Right cardiac atrium (tissue), 5 donors: ENCODE measurements around the gene EDRF1. TPM values are rescaled to one million over a fixed set of nuclear protein-coding genes. Genes with fewer than 3 reads are reported as not detected.
A peak's percentile ranks its signal among the peaks of the same experiment; 100 is the strongest.
"Not testable (repeated sequence)": the region's sequence is repeated elsewhere in the genome, so short reads cannot be mapped to it uniquely, and the experiment has no call there.

Experiments
- ATAC-seq, 2 donors: fragments of 200-7000 bp; cut with Tn5 transposase; one replicate each; pipeline versions ENCODE4 v1.8.0 to v1.9.1; 2020; ENCODE audit warnings: moderate library complexity in 2 of 2, mild to moderate bottlenecking in 1 of 2
- DNase-seq, 3 donors: peaks; one replicate each; pipeline ENCODE4 v3.0.0-alpha.2; 2020
- H3K27ac ChIP-seq: one replicate; pipeline ENCODE4 v1.5.1; 2013; ENCODE audit warnings: mild to moderate bottlenecking, low read length, control low read depth, moderate library complexity
- H3K27me3 ChIP-seq: one replicate; pipeline ENCODE4 v1.6.1; 2013; ENCODE audit not compliant: control insufficient read depth, insufficient read depth
- H3K4me1 ChIP-seq: one replicate; pipeline ENCODE4 v1.6.1; 2013; ENCODE audit warnings: low read length; ENCODE audit not compliant: control insufficient read depth, insufficient read depth
- H3K4me3 ChIP-seq: one replicate; pipeline ENCODE4 v1.5.1; 2013; ENCODE audit warnings: low read length, control low read depth
- H3K9me3 ChIP-seq: one replicate; pipeline ENCODE4 v1.6.1; 2013; ENCODE audit warnings: low read length; ENCODE audit not compliant: control insufficient read depth
- WGBS: extraction: QIAGEN DNeasy Blood & Tissue Kit; methylation state at CpG from one replicate; pipeline ENCODE4 v1.1.7; 2013; 5-methylcytosine and 5-hydroxymethylcytosine counted together
- intact Hi-C, 4 donors: fragments of 100-400 bp; cut with DNase I; formaldehyde crosslinking; loops; one replicate each; pipeline versions ENCODE4 v1.11.0 to v1.14.0; 2022 to 2023
- polyA plus RNA-seq: library from polyadenylated mRNA; stranded (reverse); fragments of 200-250 nt; gene quantifications from one replicate; pipeline ENCODE4 v1.2.3, GENCODE V29; 2013
- total RNA-seq, 4 donors: library from RNA; stranded (reverse); fragmentation: NEBNext Ultra II Directional; extraction: Animal tissue kit (Norgen Biotek cat#: 25700); gene quantifications; one replicate each; pipeline ENCODE4 v1.2.1, GENCODE V29; 2021
- donor health status: healthy with polysubstance abuse.
- donor health status: DM: no; HTN: yes; CAD: no.
- donor health status: DM: no; HTN: no; CAD: no.
- donor health status: DM: no; HTN: yes; CAD: no; lungs with severe emphysema.
- donor health status: DM: yes; HTN: yes; CAD: no.

Gene EDRF1
- total and polyA plus RNA-seq, 5 donors, result 10.8 to 14.7 (median 13.8) TPM

DNA sequence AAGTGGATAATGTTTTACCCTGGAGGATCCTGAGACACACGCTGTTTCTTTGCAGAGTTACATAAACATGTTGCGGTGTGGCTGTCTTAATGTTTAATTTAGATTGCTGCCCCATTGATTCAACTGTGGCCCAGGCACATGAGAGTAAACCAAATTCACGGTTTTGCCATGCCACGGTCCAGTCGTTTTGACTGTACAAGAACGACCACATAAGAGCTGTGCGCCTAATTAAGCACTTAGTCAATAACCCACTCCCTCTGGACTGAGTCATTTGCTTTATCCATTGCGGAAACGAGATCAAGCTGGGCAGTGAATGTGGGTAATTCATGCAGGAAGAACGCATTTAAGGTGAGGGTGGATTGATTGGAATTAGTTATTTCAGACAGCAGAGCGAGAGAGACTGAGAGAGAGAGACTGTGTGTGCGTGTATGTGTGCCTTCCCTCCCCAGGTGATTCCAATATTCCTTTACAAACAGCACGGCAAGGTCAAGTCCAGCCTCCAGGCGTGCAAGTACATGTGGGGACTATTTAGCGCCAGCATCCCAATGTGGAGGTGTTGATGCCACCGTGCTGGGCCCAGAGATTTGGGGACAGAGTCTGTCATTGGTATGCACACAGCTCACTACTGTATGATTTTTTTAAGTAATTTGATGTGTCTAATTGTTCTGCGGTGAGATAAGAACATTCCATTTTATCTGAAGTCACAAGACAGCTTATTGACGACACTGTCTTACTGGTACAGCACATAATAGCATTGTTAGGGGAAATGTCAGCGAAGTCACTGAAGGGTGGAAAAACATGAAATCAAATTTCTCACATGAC is 28.1 kb upstream of the EDRF1 start:
- ATAC-seq, result no peak
- Histone ChIP-seq H3K27me3 (no peaks in the 10 kb centered on the region), H3K4me3 (no peak overlapping the region), H3K27ac (no peak overlapping the region), H3K4me1 (no peaks in the 10 kb centered on the region), H3K9me3 (no peaks in the 10 kb centered on the region)
- WGBS, result 86% methylated on average over 19 of the region's 19 CpGs
- no peak for DNase-seq
- intact Hi-C loops, result no loop called here

DNA sequence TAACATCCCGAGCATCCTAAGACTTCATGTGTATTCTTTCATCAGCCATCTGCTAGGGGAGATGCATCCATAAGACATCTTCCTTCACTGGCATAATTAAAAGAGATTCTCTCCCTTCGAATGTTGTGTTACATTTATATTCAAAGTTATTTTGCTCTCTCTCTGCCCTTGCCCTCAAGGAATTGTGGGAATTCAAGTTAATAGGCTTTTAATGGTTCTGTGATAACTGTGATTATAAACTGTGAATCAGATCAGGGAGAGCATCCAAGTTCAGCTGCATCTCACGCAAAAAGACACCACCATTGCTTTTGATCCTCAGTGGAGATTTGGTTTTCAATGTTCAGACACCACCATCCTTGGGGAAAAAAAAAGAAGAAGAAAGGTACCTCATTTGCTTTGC is 27.3 kb upstream of the EDRF1 start:
- 52% methylated on average over 3 of the region's 3 CpGs for WGBS
- H3K4me1 ChIP-seq, result no peaks in the 10 kb centered on the region
- no peak overlapping the region for H3K27ac ChIP-seq
- H3K4me3 ChIP-seq, result no peak overlapping the region
- ATAC-seq, result no peak
- H3K27me3 ChIP-seq, result no peaks in the 10 kb centered on the region
- no peak for DNase-seq
- intact Hi-C loops, result no loop called here
- no peaks in the 10 kb centered on the region for H3K9me3 ChIP-seq

DNA sequence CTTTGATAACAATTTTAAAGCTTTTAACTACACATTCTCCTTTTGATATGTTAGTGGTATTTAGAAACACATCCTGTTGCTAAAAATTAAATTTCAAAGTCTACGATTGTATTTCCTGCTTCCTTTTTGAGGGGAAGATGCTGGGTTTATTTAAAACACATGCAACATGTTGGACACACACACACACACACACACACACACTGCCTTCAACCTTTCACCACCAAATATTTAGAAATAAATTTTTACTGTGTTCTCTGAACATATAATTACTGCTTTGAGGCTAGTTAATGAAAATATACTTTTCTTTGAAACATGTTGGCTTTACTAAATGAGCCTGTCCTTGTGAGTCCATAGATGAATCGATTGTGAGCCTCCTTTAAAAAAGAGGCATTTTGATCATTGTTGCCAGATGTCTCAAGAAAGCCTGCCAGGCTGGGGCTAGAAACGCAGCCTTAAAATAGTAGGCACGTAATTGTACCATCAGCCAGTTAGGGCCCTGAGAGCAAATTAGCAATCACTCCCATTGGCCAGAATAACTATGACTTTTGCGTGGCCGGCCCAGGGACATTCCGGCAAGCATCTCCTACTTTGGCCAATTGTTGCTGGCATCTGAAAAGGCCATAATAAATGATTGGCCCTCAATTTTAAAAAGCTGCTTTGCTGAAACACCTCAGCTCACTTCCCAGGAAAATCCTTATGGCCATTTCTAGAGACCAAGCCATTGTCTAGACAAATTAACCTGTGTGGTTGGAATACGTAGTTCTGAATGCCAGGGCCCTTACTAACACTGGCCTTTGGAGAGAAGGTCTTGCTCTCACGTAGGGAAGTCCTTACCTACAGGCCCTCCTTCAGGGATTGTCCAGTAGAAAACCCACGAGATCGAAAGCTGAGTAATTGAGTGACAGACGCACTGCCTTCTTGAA is 26.6 kb upstream of the EDRF1 start:
- H3K4me3 ChIP-seq, result no peak overlapping the region
- DNase-seq, result no peak
- no peaks in the 10 kb centered on the region for H3K4me1 ChIP-seq
- ATAC-seq, result no peak
- H3K27ac ChIP-seq, result no peak overlapping the region
- no peaks in the 10 kb centered on the region for H3K9me3 ChIP-seq
- WGBS, result 81% methylated on average over 12 of the region's 12 CpGs
- no peaks in the 10 kb centered on the region for H3K27me3 ChIP-seq
- intact Hi-C loops, result no loop called here

DNA sequence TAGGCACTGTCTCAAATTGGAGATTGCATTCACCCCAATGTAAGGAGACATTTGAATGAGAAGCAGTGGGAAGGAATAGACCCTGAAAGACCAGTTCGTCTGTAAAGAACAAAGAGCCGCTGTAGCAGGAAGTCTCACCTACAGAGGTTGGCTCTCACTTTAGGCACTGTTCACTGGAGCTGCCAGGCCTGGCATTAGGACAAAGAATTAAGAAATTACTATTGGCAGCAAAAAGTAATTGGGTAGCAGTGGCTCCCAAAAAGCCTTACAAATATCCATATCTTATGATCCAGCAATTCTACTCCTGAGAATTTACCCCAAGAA is 26.0 kb upstream of the EDRF1 start:
- intact Hi-C loops, result no loop called here
- Histone ChIP-seq H3K4me1 (no peaks in the 10 kb centered on the region), H3K27ac (no peak overlapping the region), H3K27me3 (no peaks in the 10 kb centered on the region), H3K4me3 (no peak overlapping the region), H3K9me3 (no peaks in the 10 kb centered on the region)
- ATAC-seq, result no peak
- 80% methylated on average over 2 of the region's 2 CpGs for WGBS
- no peak for DNase-seq

DNA sequence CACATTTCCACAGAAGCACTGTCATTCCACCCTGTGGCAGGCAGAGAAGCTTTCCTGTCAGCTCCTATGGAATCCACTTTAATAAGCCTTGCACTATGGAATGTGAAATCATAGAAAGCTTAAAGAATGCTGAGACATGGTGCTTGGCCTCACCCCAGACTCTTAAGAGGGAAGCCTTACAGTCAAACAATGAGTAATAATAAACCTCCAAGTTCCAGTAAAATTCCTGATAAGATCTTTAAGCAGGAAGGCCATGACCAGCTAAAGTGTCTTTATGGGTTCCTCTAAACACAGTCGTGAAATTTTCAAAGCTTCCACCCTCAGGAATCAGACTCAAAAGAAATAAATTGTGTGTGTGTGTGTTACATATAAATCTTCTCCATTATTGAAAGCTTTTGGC is 24.6 kb upstream of the EDRF1 start:
- Histone ChIP-seq H3K27ac (no peak overlapping the region), H3K4me1 (no peaks in the 10 kb centered on the region), H3K27me3 (no peaks in the 10 kb centered on the region), H3K4me3 (no peak overlapping the region), H3K9me3 (no peaks in the 10 kb centered on the region)
- ATAC-seq (no peak), DNase-seq (no peak)
- intact Hi-C loops, result no loop called here
- WGBS, result 52% methylated on average over 1 of the region's 1 CpG

DNA sequence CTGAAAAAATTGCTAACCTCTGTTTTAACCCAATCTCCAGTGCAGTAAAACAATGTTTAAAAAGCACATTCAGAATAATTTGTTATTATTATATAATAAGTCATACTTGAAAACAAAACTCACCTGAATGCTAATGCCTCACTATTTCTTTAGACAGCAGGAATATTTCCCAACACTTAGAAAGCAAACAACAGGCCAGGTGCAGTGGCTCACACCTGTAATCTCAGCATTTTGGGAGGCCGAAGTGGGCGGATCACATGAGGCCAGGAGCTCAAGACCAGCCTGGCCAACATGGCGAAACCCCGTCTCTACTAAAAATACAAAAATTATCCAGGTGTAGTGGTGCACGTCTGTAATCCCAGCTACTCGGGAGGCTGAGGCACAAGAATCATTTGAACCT is 22.6 kb upstream of the EDRF1 start:
- intact Hi-C loops, result not testable (repeated sequence)

DNA sequence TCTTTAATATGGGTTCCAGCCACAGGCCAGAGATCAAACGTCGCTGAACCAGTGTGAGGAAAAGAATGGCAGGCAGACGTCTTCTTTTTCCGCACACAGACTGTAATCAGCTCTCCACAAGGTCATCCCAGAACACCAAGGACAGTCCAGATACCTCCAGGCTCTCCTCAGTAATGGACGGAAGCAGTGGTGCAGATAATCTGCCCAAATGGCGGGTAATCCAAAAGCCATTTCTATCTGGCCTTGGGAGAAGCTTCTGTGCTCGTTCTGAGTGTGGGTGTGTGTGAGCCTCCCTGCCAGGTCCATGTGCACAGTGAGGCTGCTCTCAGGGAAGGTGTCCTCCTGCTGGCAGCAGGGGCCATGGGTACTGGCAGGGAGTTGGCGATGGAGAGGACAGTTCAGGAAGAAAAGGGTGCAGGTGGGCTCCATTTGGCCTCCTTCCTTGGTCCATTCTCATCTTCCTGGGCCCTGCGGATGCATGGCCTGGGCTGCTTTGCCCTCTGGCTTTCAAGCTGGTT is 21.0 kb upstream of the EDRF1 start:
- no peaks in the 10 kb centered on the region for H3K4me1 ChIP-seq
- WGBS, result 74% methylated on average over 9 of the region's 9 CpGs
- no peaks in the 10 kb centered on the region for H3K27me3 ChIP-seq
- H3K27ac ChIP-seq, result no peak overlapping the region
- H3K4me3 ChIP-seq, result no peak overlapping the region
- ATAC-seq (peak in 1 of 2 donors; percentile 26), DNase-seq (no peak)
- intact Hi-C loops, result no loop called here
- H3K9me3 ChIP-seq, result no peaks in the 10 kb centered on the region

More for the DNA sequence above, 22.6 kb upstream of the EDRF1 start:
- not testable (repeated sequence) for H3K9me3 ChIP-seq, H3K27ac ChIP-seq, DNase-seq, ATAC-seq, H3K4me1 ChIP-seq, H3K4me3 ChIP-seq, H3K27me3 ChIP-seq
- WGBS, result 94% methylated on average over 6 of the region's 6 CpGs

DNA sequence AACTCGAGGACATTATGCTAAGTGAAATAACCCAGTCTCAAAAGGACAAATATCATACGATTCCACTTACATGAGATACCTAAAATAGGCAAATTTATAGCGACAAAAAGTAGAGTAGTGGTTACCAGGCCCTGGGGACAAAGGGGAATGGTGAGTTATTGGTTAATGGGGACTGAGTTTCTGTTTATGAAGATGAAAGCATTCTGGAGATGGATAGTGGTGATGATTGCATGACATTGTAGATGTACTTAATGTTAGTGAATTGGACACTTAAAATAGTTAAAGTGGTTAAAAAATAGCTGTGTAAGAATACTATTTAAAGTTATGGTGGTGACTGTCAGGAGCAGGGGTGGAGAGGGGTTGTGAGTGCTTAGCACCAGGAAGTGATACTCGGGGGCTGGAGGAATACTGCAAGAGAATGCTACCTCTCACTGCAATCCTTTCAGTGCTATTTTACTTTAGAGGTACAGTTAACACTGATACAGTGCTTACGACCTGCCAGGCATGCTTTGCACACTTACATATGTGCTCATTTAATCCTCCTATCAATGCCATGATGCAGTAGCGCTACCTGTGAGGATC is 19.9 kb upstream of the EDRF1 start:
- Histone ChIP-seq H3K9me3 (no peaks in the 10 kb centered on the region), H3K4me3 (no peak overlapping the region), H3K27me3 (no peaks in the 10 kb centered on the region), H3K4me1 (no peaks in the 10 kb centered on the region), H3K27ac (no peak overlapping the region)
- intact Hi-C loops, result no loop called here
- DNase-seq (no peak), ATAC-seq (no peak)
- 86% methylated on average over 6 of the region's 6 CpGs for WGBS

DNA sequence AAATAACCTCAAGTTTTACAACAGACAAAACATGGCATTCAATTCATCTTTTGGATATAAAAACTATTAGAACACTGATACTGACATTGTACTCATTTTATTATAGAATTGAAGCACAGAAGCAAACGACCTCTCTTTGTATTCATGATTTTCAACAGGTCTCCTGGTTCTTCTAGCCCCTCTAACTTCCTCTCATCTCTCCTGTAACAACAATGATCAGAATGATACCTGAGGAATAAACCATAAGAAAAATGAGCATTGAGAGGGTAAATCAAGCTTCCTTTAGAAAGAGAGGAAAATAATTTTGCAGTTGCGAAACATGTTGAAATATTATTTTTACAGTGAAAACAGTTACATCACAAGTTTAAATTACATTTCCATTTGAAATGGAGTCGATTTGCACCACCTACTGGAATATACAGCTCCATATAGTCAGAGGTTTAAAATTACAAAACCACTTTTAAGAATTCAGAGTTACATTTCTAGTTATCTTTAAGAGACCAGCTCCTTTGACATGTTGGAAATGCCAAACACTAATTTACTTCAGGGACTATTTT is 19.1 kb upstream of the EDRF1 start:
- intact Hi-C loops, result no loop called here
- no peak overlapping the region for H3K27ac ChIP-seq
- ATAC-seq (no peak), DNase-seq (no peak)
- no peaks in the 10 kb centered on the region for H3K9me3 ChIP-seq
- WGBS, result 51% methylated on average over 3 of the region's 3 CpGs
- no peaks in the 10 kb centered on the region for H3K4me1 ChIP-seq
- H3K4me3 ChIP-seq, result no peak overlapping the region
- H3K27me3 ChIP-seq, result no peaks in the 10 kb centered on the region

DNA sequence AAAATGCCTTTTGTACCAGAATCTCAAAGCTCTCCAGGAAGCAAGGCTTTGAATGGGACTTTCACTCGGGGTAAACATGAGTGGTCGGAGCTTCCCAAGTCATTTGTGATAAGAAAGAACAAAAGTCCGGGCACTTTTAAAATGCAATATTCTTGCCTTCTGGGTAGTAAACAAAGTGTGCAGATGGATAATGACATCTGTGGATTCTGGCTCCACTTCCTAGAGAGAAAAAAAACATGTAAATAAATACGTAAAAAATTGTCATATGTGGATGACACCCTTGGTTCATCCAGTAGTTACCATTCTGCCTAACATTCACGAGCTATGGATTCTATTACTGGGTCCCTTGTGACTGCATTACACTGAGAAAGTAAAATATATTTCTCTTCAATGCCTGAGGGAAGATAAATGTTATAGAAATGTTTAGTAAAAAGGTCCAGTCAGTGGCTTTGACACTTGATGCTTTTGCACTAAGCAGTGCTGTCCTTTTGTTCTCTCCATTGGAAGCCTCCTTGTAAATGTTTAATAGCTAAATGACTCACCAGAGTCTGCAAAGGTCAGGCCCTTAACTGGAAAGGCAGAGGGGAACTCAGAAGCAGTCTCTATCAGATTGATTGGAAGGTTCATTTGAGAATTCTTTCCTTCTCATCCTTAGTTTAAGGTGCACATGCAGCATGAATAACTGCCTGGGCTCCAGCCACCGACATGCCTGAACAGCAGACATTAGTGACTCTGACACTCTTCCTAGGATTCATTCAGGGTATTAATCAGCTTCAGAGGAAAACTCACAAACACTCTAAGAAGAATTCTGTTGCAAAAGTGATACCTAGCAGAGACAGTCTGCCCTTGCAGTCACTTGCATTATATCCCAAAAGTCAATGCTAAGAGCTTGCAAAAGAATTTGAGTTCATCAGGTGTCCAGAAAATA is 11.7 kb upstream of the EDRF1 start:
- Histone ChIP-seq H3K4me1 (no peaks in the 10 kb centered on the region), H3K4me3 (no peak overlapping the region), H3K27me3 (no peaks in the 10 kb centered on the region), H3K27ac (no peak overlapping the region), H3K9me3 (no peaks in the 10 kb centered on the region)
- DNase-seq, result no peak
- intact Hi-C loops, result no loop called here
- WGBS, result 69% methylated on average over 6 of the region's 6 CpGs
- peak in 1 of 2 donors; percentile 43 for ATAC-seq
